PFSK-1 (cell line): ENCODE results near the gene TAPBP.

Source experiments
- FOXP2 ChIP-seq: optimal IDR thresholded peaks from 2 replicates; pipeline ENCODE3; 2011; ENCODE audit warnings: borderline replicate concordance, control low read depth, inconsistent platforms; ENCODE audit not compliant: insufficient read depth; ENCODE audit errors: extremely low read length, extremely low read depth
- POLR2AphosphoS5 ChIP-seq: IDR thresholded peaks from 2 replicates; pipeline ENCODE4 v1.6.1; 2012; ENCODE audit warnings: low read depth, mild to moderate bottlenecking, control low read depth, low read length, moderate library complexity
- REST ChIP-seq, 2 experiments: IDR thresholded peaks; 2 replicates each; pipeline versions ENCODE4 v1.6.1 to v1.8.0; 2011 to 2012; ENCODE audit warnings: low read depth in 2 of 2, low read length in 2 of 2, control low read depth in 1 of 2, inconsistent platforms in 1 of 2, mild to moderate bottlenecking in 1 of 2, moderate library complexity in 1 of 2; ENCODE audit not compliant: insufficient read depth in 1 of 2
- SIN3A ChIP-seq: IDR thresholded peaks from 2 replicates; pipeline ENCODE4 v1.6.1; 2012; ENCODE audit warnings: mild to moderate bottlenecking, low read length, moderate library complexity, borderline replicate concordance; ENCODE audit not compliant: insufficient read depth
- TAF1 ChIP-seq: IDR thresholded peaks from 2 replicates; pipeline ENCODE4 v1.6.1; 2012; ENCODE audit warnings: low read length, control low read depth, borderline replicate concordance; ENCODE audit not compliant: insufficient read depth

The TAPBP gene

GRCh38 chr6:33333666-33334065 is 19.8 kb upstream of the TAPBP start:
- no peak for TF ChIP-seq FOXP2
- TF ChIP-seq TAF1, result no peak
- TF ChIP-seq REST (IDR thresholded peaks at IDR 0.05; ENCODE audit: insufficient read depth in 1 of 2, low read depth in 2 of 2, low read length in 2 of 2), result no peak
- TF ChIP-seq POLR2AphosphoS5, result no peak
- TF ChIP-seq SIN3A, result no peak

DNA sequence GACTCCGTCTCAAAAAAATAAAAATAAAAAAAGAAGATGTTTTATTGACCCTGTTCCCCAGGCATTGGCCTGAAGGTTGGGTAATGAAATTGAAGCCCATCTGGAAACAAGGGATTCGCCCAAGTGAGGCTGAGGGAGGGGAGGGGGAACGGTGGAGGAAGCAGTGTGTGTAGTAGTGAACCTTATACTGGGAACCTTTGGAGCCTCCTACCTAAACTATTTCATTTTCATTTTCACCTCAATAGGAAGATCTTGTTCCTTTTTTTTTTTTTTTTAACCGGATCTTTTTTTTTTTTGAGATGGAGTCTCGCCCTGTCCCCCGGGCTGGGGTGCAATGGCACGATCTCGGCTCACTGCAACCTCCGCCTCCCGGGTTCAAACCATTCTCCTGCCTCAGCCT is 16.9 kb upstream of the TAPBP start:
- TF ChIP-seq REST (IDR thresholded peaks at IDR 0.05; ENCODE audit: insufficient read depth in 1 of 2, low read depth in 2 of 2, low read length in 2 of 2) (no peak), TAF1 (no peak)

DNA sequence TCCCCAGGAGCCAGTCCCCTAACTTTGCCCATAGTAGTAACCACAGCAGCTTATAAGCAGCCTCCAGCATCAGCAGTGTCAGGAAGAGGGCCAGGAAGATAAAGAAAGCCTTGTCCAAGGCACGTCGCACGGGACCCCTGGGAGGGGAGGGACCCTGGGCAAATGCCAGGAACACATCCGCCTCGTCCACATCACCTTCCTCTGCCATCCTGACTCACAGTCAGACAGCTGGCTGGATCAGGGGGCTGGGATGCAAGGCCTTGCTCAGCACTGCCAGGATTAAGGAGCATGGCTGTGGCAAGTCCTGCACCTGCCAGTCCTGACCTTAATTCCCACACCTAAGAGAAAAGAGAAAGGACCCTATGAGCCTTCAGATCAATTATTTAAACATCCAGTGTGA is 15.2 kb upstream of the TAPBP start:
- TF ChIP-seq FOXP2 (no peak), TAF1 (no peak), SIN3A (no peak), POLR2AphosphoS5 (no peak), REST (IDR thresholded peaks at IDR 0.05; ENCODE audit: insufficient read depth in 1 of 2, low read depth in 2 of 2, low read length in 2 of 2) (no peak)

GRCh38 chr6:33324125-33324524 is 10.2 kb upstream of the TAPBP start:
- no peak for TF ChIP-seq POLR2AphosphoS5

DNA sequence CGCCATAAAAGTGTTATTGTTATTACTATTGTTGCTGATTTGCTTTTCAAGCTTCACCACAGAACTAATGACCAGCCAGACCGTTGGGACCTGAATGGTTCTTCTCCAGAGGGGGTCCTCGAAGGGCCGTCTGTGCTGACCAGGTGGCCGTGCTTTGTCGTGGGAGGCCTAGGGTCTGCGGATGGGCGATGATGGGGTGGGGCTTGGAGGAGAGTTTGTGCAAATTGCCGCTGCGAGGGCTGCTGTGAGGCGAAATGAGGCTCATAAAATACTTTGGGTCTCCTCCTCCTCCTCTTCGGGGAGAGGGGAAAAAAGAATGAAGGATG is 9.7 kb upstream of the TAPBP start:
- TF ChIP-seq SIN3A (no peak), REST (IDR thresholded peaks at IDR 0.05; ENCODE audit: insufficient read depth in 1 of 2, low read depth in 2 of 2, low read length in 2 of 2) (no peak), POLR2AphosphoS5 (no peak), FOXP2 (no peak), TAF1 (no peak)

DNA sequence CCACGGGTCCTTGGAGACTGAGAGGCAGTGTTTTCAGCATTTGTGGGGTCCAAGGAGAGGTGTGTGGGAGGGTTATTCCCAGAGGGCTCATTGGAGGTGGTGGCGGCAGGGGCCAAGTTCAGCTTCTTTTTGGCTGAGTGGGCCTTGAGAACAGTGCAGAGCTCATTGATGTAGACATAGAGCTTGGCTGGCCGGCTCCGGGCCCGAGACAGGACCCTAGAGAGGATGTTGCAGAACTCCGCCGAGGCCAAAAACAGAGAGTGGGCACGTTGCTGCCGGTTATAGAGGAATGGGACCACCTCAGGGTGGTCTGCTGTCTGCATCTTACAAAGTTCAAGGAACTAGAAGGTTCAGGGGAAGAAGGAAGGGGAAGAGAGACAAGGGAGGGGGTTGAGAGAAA is 7.3 kb upstream of the TAPBP start:
- TF ChIP-seq FOXP2 (no peak), SIN3A (no peak), REST (IDR thresholded peaks at IDR 0.05; ENCODE audit: insufficient read depth in 1 of 2, low read depth in 2 of 2, low read length in 2 of 2) (no peak), POLR2AphosphoS5 (no peak), TAF1 (no peak)
